HCT116 (cell line): ENCODE results near the gene CLGN. TPM values are rescaled to one million over a fixed set of nuclear protein-coding genes. Genes with fewer than 3 reads are reported as not detected.

ENCODE experiments used
- ATAC-seq: fragments of 200-7000 bp; cut with Tn5 transposase; 2 replicates; pipeline ENCODE4 v1.9.1; 2020; ENCODE audit warnings: mild to moderate bottlenecking, moderate library complexity
- BruUV-seq: library from RNA; stranded (reverse); fragments of 400-500 nt; replicated peaks from 2 replicates; lab custom pipeline; 2021; lab: Mats Ljungman, UMichigan
- CTCF ChIA-PET: fragments of 300-600 bp; sonication (Branson Sonifier 250); formaldehyde crosslinking; loops from one replicate; lab custom pipeline; 2021; ENCODE audit warnings: antibody characterized with exemption; lab: Charles Lee
- POLR2A ChIA-PET: fragments of 300-600, 350-600 bp; sonication (Branson Sonifier 250); formaldehyde crosslinking; loops from one replicate; lab custom pipeline; 2021; ENCODE audit warnings: antibody characterized with exemption; lab: Charles Lee
- RAD21 ChIA-PET, 2 experiments: fragments of 300-600 bp; sonication (Branson Sonifier 250); formaldehyde crosslinking; loops; one replicate each; lab custom pipeline; 2023; ENCODE audit warnings: low total read pairs in 2 of 2; ENCODE audit not compliant: uncharacterized antibody in 2 of 2, unreplicated experiment in 2 of 2, low non-redundant PET in 1 of 2; lab: Charles Lee
- DNase-seq: peaks from one replicate; pipeline ENCODE4 v3.0.0-alpha.2; 2010; ENCODE audit warnings: low read depth, low spot score
- H2AFZ ChIP-seq: fragments of 200-600 bp; shearing (Covaris generic), sonication (generic); 2 replicates; pipeline ENCODE4 v1.6.1; 2017; ENCODE audit warnings: low read depth, mixed run types, mixed read lengths, antibody characterized with exemption, low read length; ENCODE audit not compliant: poor library complexity, severe bottlenecking
- H3K27ac ChIP-seq: 2 replicates; pipeline ENCODE4 v1.5.1; 2012; ENCODE audit warnings: low read depth, low read length
- H3K27me3 ChIP-seq: fragments of 200-600 bp; sonication (generic); 2 replicates; pipeline ENCODE4 v1.6.1; 2016; ENCODE audit warnings: mixed run types, low read length, mixed read lengths; ENCODE audit not compliant: insufficient read depth
- H3K36me3 ChIP-seq, 2 experiments: fragments of 200-500 bp in 1 of 2; fragments of 200-600 bp in 1 of 2; sonication (Bioruptor generic) in 1 of 2; sonication (generic) in 1 of 2; 2 replicates each; pipeline versions ENCODE4 v1.5.1 to v1.6.1; 2014 to 2016; ENCODE audit warnings: low read length in 2 of 2, inconsistent platforms in 1 of 2, mixed read lengths in 1 of 2, mixed run types in 1 of 2; ENCODE audit not compliant: insufficient read depth in 2 of 2, control insufficient read depth in 1 of 2
- H3K4me1 ChIP-seq, 2 experiments: fragments of 200-600 bp in 1 of 2; sonication (generic) in 1 of 2; 2 replicates each; pipeline versions ENCODE4 v1.5.1 to v1.6.1; 2012 to 2017; ENCODE audit warnings: low read length in 2 of 2, inconsistent platforms in 1 of 2, mild to moderate bottlenecking in 1 of 2, mixed read lengths in 1 of 2, mixed run types in 1 of 2, moderate library complexity in 1 of 2; ENCODE audit not compliant: insufficient read depth in 2 of 2, control insufficient read depth in 1 of 2
- H3K4me2 ChIP-seq: fragments of 200-600 bp; sonication (generic); 2 replicates; pipeline ENCODE4 v1.6.1; 2017; ENCODE audit warnings: mixed run types, low read length, mixed read lengths
- H3K4me3 ChIP-seq, 2 experiments: fragments of 200-600 bp in 1 of 2; sonication (generic) in 1 of 2; replicated peaks in 1 of 2; 2 replicates each; pipeline ENCODE4 v1.5.1; 2011 to 2016; ENCODE audit warnings: low read length in 2 of 2, control low read depth in 1 of 2, low read depth in 1 of 2, mild to moderate bottlenecking in 1 of 2, mixed read lengths in 1 of 2, mixed run types in 1 of 2
- H3K79me2 ChIP-seq: fragments of 200-600 bp; sonication (generic); 2 replicates; pipeline ENCODE4 v1.6.1; 2017; ENCODE audit warnings: mild to moderate bottlenecking, mixed run types, low read length, moderate library complexity, mixed read lengths; ENCODE audit not compliant: insufficient read depth
- H3K9ac ChIP-seq: fragments of 200-600 bp; sonication (generic); 2 replicates; pipeline ENCODE4 v1.6.1; 2016; ENCODE audit warnings: low read length, mixed read lengths
- H3K9me2 ChIP-seq: fragments of 200-600 bp; sonication (generic), shearing (Covaris generic); 2 replicates; pipeline ENCODE4 v1.6.1; 2017; ENCODE audit warnings: mixed run types, mild to moderate bottlenecking, moderate library complexity; ENCODE audit not compliant: insufficient read depth
- H3K9me3 ChIP-seq, 2 experiments: fragments of 200-500 bp in 1 of 2; fragments of 200-600 bp in 1 of 2; sonication (Bioruptor generic) in 1 of 2; sonication (generic) in 1 of 2; 2 replicates each; pipeline ENCODE4 v1.6.1; 2014 to 2017; ENCODE audit warnings: low read length in 2 of 2, mixed read lengths in 2 of 2, inconsistent platforms in 1 of 2, low read depth in 1 of 2, mild to moderate bottlenecking in 1 of 2, mixed run types in 1 of 2, moderate library complexity in 1 of 2; ENCODE audit not compliant: control insufficient read depth in 1 of 2, insufficient read depth in 1 of 2
- H4K20me1 ChIP-seq: fragments of 200-600 bp; sonication (generic), shearing (Covaris generic); 2 replicates; pipeline ENCODE4 v1.6.1; 2017; ENCODE audit warnings: mixed run types, mild to moderate bottlenecking, moderate library complexity; ENCODE audit not compliant: insufficient read depth
- ATF3 ChIP-seq: IDR thresholded peaks from 2 replicates; pipeline ENCODE4 v1.6.1; 2012
- CBX3 ChIP-seq: IDR thresholded peaks from 2 replicates; pipeline ENCODE4 v1.6.1; 2012; ENCODE audit warnings: low read depth
- CEBPB ChIP-seq: IDR thresholded peaks from 2 replicates; pipeline ENCODE4 v1.6.1; 2012; ENCODE audit warnings: low read depth
- EGR1 ChIP-seq: IDR thresholded peaks from 2 replicates; pipeline ENCODE4 v1.6.1; 2012; ENCODE audit warnings: low read depth
- ELF1 ChIP-seq: IDR thresholded peaks from 2 replicates; pipeline ENCODE4 v1.6.1; 2012; ENCODE audit warnings: low read depth, borderline replicate concordance
- EZH2 ChIP-seq: fragments of 200-600 bp; sonication (generic); IDR thresholded peaks from 2 replicates; pipeline ENCODE4 v1.6.1; 2017; ENCODE audit warnings: antibody characterized with exemption, mixed run types
- FOSL1 ChIP-seq: IDR thresholded peaks from 2 replicates; pipeline ENCODE4 v1.6.1; 2012; ENCODE audit warnings: low read depth
- JUND ChIP-seq: IDR thresholded peaks from 2 replicates; pipeline ENCODE4 v1.6.1; 2012
- POLR2A ChIP-seq: IDR thresholded peaks from 2 replicates; pipeline ENCODE4 v1.7.0; 2011; ENCODE audit warnings: borderline replicate concordance; ENCODE audit not compliant: insufficient read depth, insufficient read length; ENCODE audit errors: extremely low read depth
- POLR2AphosphoS5 ChIP-seq: IDR thresholded peaks from 2 replicates; pipeline ENCODE4 v1.6.1; 2011; ENCODE audit warnings: mild to moderate bottlenecking, low read depth, low read length, moderate library complexity
- RAD21 ChIP-seq: IDR thresholded peaks from 2 replicates; pipeline ENCODE4 v1.6.1; 2012; ENCODE audit warnings: low read depth, mild to moderate bottlenecking
- SIN3A ChIP-seq: IDR thresholded peaks from 2 replicates; pipeline ENCODE4 v1.6.1; 2012; ENCODE audit warnings: low read depth
- SP1 ChIP-seq: IDR thresholded peaks from 2 replicates; pipeline ENCODE4 v1.6.1; 2012; ENCODE audit warnings: low read depth
- SRF ChIP-seq: IDR thresholded peaks from 2 replicates; pipeline ENCODE4 v1.6.1; 2012; ENCODE audit warnings: low read depth
- YY1 ChIP-seq: IDR thresholded peaks from 2 replicates; pipeline ENCODE4 v1.6.1; 2011; ENCODE audit warnings: low read length, low read depth, moderate library complexity, mild to moderate bottlenecking; ENCODE audit not compliant: insufficient replicate concordance; ENCODE audit errors: extremely low read depth
- ZFX ChIP-seq: fragments of 450-650 bp; IDR thresholded peaks from 2 replicates; pipeline ENCODE4 v1.6.1; 2017
- ZNF274 ChIP-seq: fragments of 200-500 bp; sonication (Bioruptor generic); IDR thresholded peaks from 2 replicates; pipeline ENCODE4 v1.6.1; 2014; ENCODE audit warnings: mild to moderate bottlenecking, low read depth, low read length, inconsistent platforms
- intact Hi-C: fragments of 100-400 bp; cut with micrococcal nuclease; formaldehyde crosslinking; loops from 2 replicates; pipeline ENCODE4 v1.10.0; 2022
- total RNA-seq: library from RNA; stranded (reverse); gene quantifications from one replicate; pipeline ENCODE4 v1.2.1, GENCODE V29; 2021; ENCODE audit not compliant: unreplicated experiment
- TF ChIP-seq, protein P1 (sequence below), 3 experiments: fragments of 200-600 bp in 1 of 3; sonication (generic) in 1 of 3; IDR thresholded peaks in 2 of 3; conservative IDR thresholded peaks in 1 of 3; 2 replicates each; pipeline ENCODE4 v1.5.1; 2012 to 2017; ENCODE audit warnings: low read depth in 2 of 3, low read length in 2 of 3, antibody characterized with exemption in 1 of 3, borderline replicate concordance in 1 of 3, control low read depth in 1 of 3, mild to moderate bottlenecking in 1 of 3, mixed read lengths in 1 of 3, mixed run types in 1 of 3, moderate library complexity in 1 of 3; ENCODE audit not compliant: insufficient read depth in 1 of 3
- TF ChIP-seq, protein P2 (sequence below): IDR thresholded peaks from 2 replicates; pipeline ENCODE4 v1.6.1; 2012; ENCODE audit warnings: low read depth

The CLGN gene
- total RNA-seq, 1 experiment from 2014 or later = 1.4 TPM

DNA sequence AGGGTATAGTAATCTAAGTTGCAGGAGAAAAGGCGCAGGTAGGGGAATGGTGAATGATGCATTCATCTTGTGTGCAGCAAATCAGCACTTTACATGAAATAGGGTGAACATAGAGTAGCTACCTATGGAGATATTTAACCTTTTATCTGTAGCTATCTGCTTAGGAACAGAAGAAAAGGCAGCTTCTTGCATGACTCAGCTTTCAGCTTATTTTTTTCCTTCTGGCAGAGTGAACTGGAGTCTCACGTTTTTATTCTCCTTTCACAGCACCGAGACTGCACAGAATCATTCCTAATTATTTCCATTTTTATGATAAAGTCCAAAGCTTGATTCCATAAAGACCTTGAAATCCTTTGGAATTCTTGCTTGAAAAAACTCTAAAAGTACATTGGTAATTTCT, 58.8 kb downstream of the CLGN start:
- Histone ChIP-seq H3K79me2 (peaks cover 2% of the 10 kb centered on the region; the same call in 1 of the 2 replicates), H3K27me3 (no peaks in the 10 kb centered on the region), H3K4me2 (no peak overlapping the region), H3K27ac (no peak overlapping the region), H3K9me3 (no peaks in the 10 kb centered on the region), H2AFZ (no peak overlapping the region), H3K9me2 (no peaks in the 10 kb centered on the region), H4K20me1 (no peaks in the 10 kb centered on the region), H3K36me3 (no peaks in the 10 kb centered on the region), H3K4me1 (peaks cover 4 to 20% of the 10 kb centered on the region in 2 experiments), H3K4me3 (no peak overlapping the region), H3K9ac (no peak overlapping the region)
- BruUV-seq = no TSS peak
- POLR2A ChIA-PET = no interaction called here
- RAD21 ChIA-PET = interaction anchor here in 1 of 2 experiments (0.7 kb wide), 1 partner anchor 498 kb away, joined by 7 read pairs; no protein-coding TSS in a partner anchor
- no peak for TF ChIP-seq POLR2AphosphoS5
- no peak for TF ChIP-seq EZH2
- TF ChIP-seq SRF = no peak
- no peak for TF ChIP-seq ZNF274
- TF ChIP-seq SIN3A = no peak
- no peak for TF ChIP-seq EGR1
- TF ChIP-seq RAD21 = no peak
- no peak for TF ChIP-seq FOSL1
- no peak for TF ChIP-seq CEBPB
- TF ChIP-seq YY1 = no peak
- TF ChIP-seq ZFX = no peak
- no peak for TF ChIP-seq ELF1
- no peak for TF ChIP-seq ATF3
- no peak for TF ChIP-seq CBX3
- TF ChIP-seq, protein P1, sequence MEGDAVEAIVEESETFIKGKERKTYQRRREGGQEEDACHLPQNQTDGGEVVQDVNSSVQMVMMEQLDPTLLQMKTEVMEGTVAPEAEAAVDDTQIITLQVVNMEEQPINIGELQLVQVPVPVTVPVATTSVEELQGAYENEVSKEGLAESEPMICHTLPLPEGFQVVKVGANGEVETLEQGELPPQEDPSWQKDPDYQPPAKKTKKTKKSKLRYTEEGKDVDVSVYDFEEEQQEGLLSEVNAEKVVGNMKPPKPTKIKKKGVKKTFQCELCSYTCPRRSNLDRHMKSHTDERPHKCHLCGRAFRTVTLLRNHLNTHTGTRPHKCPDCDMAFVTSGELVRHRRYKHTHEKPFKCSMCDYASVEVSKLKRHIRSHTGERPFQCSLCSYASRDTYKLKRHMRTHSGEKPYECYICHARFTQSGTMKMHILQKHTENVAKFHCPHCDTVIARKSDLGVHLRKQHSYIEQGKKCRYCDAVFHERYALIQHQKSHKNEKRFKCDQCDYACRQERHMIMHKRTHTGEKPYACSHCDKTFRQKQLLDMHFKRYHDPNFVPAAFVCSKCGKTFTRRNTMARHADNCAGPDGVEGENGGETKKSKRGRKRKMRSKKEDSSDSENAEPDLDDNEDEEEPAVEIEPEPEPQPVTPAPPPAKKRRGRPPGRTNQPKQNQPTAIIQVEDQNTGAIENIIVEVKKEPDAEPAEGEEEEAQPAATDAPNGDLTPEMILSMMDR (IDR thresholded peaks at IDR 0.05 in 2 of 3, conservative IDR thresholded peaks at IDR 0.05 in 1 of 3; ENCODE audit: borderline replicate concordance in 1 of 3, insufficient read depth in 1 of 3, low read depth in 2 of 3, low read length in 2 of 3) = no peak
- TF ChIP-seq POLR2A = no peak
- no peak for TF ChIP-seq SP1
- TF ChIP-seq, protein P2, sequence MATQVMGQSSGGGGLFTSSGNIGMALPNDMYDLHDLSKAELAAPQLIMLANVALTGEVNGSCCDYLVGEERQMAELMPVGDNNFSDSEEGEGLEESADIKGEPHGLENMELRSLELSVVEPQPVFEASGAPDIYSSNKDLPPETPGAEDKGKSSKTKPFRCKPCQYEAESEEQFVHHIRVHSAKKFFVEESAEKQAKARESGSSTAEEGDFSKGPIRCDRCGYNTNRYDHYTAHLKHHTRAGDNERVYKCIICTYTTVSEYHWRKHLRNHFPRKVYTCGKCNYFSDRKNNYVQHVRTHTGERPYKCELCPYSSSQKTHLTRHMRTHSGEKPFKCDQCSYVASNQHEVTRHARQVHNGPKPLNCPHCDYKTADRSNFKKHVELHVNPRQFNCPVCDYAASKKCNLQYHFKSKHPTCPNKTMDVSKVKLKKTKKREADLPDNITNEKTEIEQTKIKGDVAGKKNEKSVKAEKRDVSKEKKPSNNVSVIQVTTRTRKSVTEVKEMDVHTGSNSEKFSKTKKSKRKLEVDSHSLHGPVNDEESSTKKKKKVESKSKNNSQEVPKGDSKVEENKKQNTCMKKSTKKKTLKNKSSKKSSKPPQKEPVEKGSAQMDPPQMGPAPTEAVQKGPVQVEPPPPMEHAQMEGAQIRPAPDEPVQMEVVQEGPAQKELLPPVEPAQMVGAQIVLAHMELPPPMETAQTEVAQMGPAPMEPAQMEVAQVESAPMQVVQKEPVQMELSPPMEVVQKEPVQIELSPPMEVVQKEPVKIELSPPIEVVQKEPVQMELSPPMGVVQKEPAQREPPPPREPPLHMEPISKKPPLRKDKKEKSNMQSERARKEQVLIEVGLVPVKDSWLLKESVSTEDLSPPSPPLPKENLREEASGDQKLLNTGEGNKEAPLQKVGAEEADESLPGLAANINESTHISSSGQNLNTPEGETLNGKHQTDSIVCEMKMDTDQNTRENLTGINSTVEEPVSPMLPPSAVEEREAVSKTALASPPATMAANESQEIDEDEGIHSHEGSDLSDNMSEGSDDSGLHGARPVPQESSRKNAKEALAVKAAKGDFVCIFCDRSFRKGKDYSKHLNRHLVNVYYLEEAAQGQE = no peak
- TF ChIP-seq JUND = no peak
- ATAC-seq (no peak), DNase-seq (no peak)
- intact Hi-C loops = no loop called here
- CTCF ChIA-PET = interaction anchor here (1.0 to 2.7 kb wide), 4 partner anchors 9 to 712 kb away, joined by 3 to 25 read pairs (median 3); no protein-coding TSS in a partner anchor
